Chondrocyte (in vitro differentiated cells): Measurements from ENCODE around the gene FLNA. TPM values are rescaled to one million over a fixed set of nuclear protein-coding genes. Genes with fewer than 3 reads are reported as not detected.

ENCODE experiments used
- DNase-seq: peaks from one replicate; pipeline ENCODE4 v3.0.0; 2021; ENCODE audit warnings: mixed read lengths, low spot score
- H3K27ac Mint-ChIP-seq: one replicate; pipeline ENCODE4 v1.8.0; 2021; ENCODE audit warnings: mild to moderate bottlenecking, moderate library complexity, mixed read lengths; ENCODE audit not compliant: unreplicated experiment
- H3K27me3 Mint-ChIP-seq: 2 replicates; pipeline ENCODE4 v1.8.0; 2021; ENCODE audit warnings: low read depth, mixed read lengths
- H3K36me3 Mint-ChIP-seq: 2 replicates; pipeline ENCODE4 v1.8.0; 2021; ENCODE audit warnings: low read depth, mixed read lengths
- H3K4me1 Mint-ChIP-seq: 2 replicates; pipeline ENCODE4 v1.8.0; 2021; ENCODE audit warnings: low read depth, mild to moderate bottlenecking, mixed read lengths
- H3K4me3 Mint-ChIP-seq: one replicate; pipeline ENCODE4 v1.8.0; 2021; ENCODE audit warnings: mild to moderate bottlenecking, moderate library complexity, mixed read lengths; ENCODE audit not compliant: unreplicated experiment
- H3K9me3 Mint-ChIP-seq: 2 replicates; pipeline ENCODE4 v1.8.0; 2021; ENCODE audit warnings: low read depth, mixed read lengths
- total RNA-seq: library from RNA; stranded (reverse); gene quantifications from 3 replicates; pipeline ENCODE4 v1.2.1, GENCODE V29; 2021
- TF ChIP-seq, protein P1 (sequence below): fragments of 200-600 bp; sonication (generic); IDR thresholded peaks from 2 replicates; pipeline ENCODE4 v1.5.0; 2021; ENCODE audit warnings: antibody characterized with exemption, mild to moderate bottlenecking, moderate library complexity

Gene FLNA
- total RNA-seq, 1 donor from 2014 or later, result 4,327 TPM

DNA sequence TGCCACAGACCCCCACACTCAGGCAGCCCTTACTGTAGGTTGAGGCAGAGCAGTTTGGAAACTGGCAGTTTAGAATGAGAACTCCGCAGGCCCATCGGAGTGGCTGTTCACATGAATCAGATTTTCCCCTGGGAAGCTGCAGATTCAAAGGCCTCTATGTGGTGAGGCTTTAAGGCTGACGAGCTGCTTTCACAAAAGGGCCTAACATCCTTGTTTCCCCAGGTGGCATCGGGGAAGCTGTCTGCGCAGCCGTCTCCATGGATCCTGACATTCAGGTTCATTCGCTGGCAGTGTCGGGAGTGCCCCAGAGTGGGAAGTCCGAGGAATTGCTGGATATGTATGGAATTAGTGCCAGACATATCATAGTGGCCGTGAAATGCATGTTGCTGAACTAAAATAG is 45.1 kb downstream of the FLNA start:
- Mint-ChIP-seq H3K36me3 (no peaks in the 10 kb centered on the region), H3K9me3 (peaks cover 2% of the 10 kb centered on the region), H3K27ac (no peak overlapping the region), H3K27me3 (peaks cover 2% of the 10 kb centered on the region), H3K4me1 (peaks cover 34% of the 10 kb centered on the region), H3K4me3 (no peak overlapping the region)
- no peak for DNase-seq
- TF ChIP-seq, protein P1, sequence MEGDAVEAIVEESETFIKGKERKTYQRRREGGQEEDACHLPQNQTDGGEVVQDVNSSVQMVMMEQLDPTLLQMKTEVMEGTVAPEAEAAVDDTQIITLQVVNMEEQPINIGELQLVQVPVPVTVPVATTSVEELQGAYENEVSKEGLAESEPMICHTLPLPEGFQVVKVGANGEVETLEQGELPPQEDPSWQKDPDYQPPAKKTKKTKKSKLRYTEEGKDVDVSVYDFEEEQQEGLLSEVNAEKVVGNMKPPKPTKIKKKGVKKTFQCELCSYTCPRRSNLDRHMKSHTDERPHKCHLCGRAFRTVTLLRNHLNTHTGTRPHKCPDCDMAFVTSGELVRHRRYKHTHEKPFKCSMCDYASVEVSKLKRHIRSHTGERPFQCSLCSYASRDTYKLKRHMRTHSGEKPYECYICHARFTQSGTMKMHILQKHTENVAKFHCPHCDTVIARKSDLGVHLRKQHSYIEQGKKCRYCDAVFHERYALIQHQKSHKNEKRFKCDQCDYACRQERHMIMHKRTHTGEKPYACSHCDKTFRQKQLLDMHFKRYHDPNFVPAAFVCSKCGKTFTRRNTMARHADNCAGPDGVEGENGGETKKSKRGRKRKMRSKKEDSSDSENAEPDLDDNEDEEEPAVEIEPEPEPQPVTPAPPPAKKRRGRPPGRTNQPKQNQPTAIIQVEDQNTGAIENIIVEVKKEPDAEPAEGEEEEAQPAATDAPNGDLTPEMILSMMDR, result no peak

DNA sequence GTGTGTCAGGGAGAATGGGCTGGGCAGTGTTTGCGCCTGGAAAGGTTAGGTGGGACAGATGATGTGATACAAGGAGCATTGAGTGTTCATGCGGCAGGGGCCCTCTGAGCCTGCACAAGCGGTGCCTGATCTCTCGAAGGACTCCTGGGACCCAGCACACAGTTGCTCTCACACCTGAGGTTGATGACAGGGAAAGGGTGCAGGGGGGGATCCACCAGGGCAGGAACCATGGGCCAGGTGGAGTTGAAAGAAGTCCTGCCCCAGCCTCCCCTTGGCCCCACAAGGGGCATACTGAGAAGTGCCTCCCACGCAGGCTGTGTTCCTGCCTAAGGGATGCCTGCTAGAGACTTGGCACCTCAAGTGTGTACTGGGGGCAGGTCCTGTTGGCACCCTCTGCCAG is 45.8 kb downstream of the FLNA start:
- no peak for DNase-seq
- Mint-ChIP-seq H3K36me3 (no peaks in the 10 kb centered on the region), H3K27me3 (peaks cover 2% of the 10 kb centered on the region), H3K4me1 (peaks cover 34% of the 10 kb centered on the region), H3K27ac (no peak overlapping the region), H3K4me3 (no peak overlapping the region), H3K9me3 (peaks cover 2% of the 10 kb centered on the region)
- TF ChIP-seq, protein P1, result no peak

DNA sequence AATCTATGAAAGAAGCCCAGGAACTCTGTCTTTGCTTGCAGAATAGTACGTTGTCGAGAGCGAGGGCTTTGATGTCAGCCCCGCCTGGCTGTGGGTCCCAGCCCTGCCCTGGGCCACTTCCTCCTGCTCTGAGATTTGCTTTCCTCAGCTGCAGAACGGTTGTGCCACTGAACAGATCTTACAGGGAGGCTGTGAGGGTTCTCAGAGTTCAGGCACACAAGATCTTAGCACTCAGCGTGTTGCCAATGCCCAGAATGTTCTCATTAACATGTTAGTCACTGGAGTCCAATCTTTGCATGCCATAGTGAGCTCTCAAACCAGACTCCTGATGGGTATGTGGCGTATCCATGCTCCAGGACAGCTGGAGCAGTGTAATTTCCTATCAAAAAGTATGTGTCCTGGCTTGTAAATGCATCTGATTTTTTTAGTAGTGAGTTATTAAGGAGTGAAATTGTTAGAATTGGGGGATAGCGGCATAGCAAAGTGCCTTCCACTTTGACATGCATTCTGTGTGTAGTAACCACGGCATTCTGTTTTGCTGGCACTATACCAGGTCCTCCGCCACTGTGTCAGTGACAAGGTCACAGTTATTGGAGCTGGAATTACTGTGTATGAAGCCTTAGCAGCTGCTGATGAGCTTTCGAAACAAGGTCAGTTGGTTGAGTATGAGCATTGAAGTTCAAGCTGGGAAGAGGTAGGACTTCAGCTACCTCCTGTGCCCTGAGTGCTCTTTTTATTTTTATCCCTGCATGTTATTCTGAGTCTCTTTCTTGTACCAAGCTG is 47.2 kb downstream of the FLNA start:
- TF ChIP-seq, protein P1, result no peak
- peaks cover 2% of the 10 kb centered on the region for H3K9me3 Mint-ChIP-seq
- no peak overlapping the region for H3K4me3 Mint-ChIP-seq
- H3K4me1 Mint-ChIP-seq, result peaks cover 34% of the 10 kb centered on the region
- DNase-seq, result no peak
- H3K27me3 Mint-ChIP-seq, result peaks cover 2% of the 10 kb centered on the region
- peak overlapping the region; percentile 33 for H3K27ac Mint-ChIP-seq
- H3K36me3 Mint-ChIP-seq, result no peaks in the 10 kb centered on the region

DNA sequence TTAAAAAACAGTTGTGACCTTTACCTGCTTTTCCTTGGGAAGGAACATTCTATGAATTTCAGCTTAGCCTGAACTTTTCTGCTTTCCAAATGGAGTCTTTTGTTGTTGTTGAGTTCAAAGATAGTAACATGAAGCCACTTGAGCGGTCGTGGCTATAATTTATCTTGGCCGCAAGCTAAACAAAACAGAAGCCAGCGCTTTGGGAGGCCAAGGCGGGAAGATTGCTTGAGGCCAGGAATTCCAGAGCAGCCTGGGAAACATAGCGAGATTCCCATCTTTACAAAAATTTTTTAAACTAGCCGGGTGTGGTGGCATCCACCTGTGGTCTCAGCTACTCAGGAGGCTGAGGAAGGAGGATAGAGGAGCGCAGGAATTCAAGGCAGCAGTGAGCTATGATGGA is 48.9 kb downstream of the FLNA start:
- Mint-ChIP-seq H3K9me3 (peaks cover 2% of the 10 kb centered on the region), H3K36me3 (no peaks in the 10 kb centered on the region), H3K4me1 (peaks cover 34% of the 10 kb centered on the region), H3K27me3 (peaks cover 12% of the 10 kb centered on the region), H3K27ac (no peak overlapping the region), H3K4me3 (no peak overlapping the region)
- no peak for DNase-seq
- TF ChIP-seq, protein P1, result no peak

DNA sequence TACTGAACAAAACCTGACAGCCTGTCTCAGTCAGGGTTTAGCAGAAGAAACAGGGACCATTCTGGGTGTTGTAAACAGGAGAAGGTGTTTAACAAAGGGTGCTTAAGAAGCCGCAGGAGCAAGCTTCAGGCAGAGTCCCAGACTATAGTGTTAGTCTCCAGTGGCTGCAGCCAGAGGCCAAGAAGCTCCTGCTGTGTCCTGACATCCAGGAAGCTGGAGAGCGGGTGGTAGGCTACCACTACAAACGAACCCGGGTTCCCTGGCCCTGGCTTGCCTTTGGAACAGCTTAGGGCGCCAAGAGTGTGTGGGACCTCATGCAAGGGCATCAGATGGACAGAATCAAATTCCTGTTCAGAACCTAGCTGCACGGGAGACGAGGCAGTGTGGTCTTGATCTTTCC is 50.9 kb downstream of the FLNA start:
- H3K4me3 Mint-ChIP-seq, result no peak overlapping the region
- H3K27me3 Mint-ChIP-seq, result peaks cover 20% of the 10 kb centered on the region
- TF ChIP-seq, protein P1, result no peak
- peaks cover 2% of the 10 kb centered on the region for H3K9me3 Mint-ChIP-seq
- DNase-seq, result peak; percentile 48
- no peak overlapping the region for H3K27ac Mint-ChIP-seq
- peaks cover 2% of the 10 kb centered on the region for H3K36me3 Mint-ChIP-seq
- peaks cover 28% of the 10 kb centered on the region for H3K4me1 Mint-ChIP-seq
